Hematopoietic multipotent progenitor cell treated with erythropoietin and hydrocortisone succinate and interleukin-3 and kit ligand, for 4 days (in vitro differentiated cells): Measurements from ENCODE around the gene MBD1.
A peak's percentile ranks its signal among the peaks of the same experiment; 100 is the strongest.
"Not testable (repeated sequence)": the region's sequence is repeated elsewhere in the genome, so short reads cannot be mapped to it uniquely, and the experiment has no call there.

Source experiments
- DNase-seq: peaks from one replicate; pipeline ENCODE4 v3.0.0-alpha.2; 2015

Gene MBD1

DNA sequence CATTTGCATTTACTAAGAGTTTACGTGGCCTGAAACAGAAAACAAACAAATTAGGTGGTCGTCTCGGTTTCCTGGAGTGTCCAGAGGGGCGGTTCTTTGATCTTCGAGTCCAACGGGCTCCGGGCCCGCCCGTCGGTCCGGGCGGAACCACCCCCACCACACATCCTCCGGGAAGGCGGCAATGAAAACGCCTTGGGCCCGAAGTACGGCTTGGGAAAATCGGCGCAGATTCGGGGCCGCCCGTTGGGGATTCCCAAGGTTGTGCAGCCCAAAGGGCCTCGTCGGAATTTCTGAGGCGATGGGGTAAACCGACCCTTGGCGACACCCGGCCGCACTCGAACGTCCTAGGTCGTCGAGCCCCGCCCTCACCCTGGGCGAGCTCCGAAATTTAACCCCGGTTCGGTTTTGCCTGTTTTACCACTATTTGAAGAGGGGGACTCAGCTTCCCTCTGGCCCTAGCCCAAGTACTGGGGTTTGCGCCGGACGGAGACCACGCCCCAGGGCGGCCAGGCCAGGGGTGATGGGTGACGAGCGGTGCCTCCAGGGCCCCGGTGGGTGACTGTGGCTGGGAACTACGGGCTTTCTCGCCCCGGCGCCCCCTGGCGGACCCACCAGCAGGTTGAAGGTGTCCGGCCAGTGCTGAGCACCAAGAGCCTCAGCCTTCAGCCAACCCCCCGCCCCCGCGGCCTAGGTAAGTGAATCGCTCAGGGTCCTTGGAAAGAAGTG lies 13.1 kb downstream of the MBD1 start:
- peak; percentile 91 for DNase-seq

- DNase-seq = peak; percentile 97
Measured at GRCh38 chr18:50266248-50266704, 15.0 kb downstream of the MBD1 start, which contains the start of gene CFAP53. Gene CFAP53, minus strand, starts transcription at chr18:50266495. Its CDS starts 91 bp downstream, at chr18:50266404.

DNA sequence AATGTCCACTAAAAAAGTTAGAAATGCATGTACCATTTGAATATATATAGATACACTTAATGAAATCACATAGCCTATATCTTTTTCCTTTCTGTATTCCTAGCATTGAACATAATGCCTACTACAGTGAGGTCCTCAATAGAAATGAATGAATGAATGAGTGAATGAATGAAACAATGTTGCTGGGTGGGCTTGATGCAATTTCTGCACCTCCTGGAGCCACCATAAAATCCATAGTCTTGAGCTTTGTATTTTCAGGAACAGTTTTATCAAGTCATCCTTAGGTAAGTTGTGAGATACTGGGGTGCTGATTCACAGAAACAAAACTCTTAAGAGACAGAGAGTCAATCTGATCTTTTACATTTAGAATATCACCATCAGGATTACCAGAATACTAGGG lies 18.3 kb downstream of the MBD1 start:
- no peak for DNase-seq

GRCh38 chr18:50250935-50251334 lies 30.4 kb downstream of the MBD1 start:
- DNase-seq = no peak

DNA sequence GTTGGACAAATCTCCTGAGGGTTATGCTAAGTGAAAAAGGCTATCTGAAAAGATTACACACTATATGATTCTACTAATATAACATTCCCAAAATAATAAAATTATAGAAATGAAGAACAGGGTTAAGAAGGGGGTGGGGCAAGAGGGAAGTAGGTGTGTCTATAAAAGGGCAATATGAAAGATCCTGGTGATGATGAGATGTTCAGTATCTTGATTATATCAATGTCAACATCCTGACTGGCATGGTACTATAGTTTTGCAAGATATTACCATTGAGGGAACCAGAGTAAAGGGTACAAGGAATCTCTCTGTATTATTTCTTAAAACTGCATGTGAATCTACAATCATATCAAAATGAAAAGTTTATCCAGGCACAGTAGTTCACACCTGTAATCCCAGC lies 31.7 kb downstream of the MBD1 start:
- DNase-seq = peak; percentile 53

DNA sequence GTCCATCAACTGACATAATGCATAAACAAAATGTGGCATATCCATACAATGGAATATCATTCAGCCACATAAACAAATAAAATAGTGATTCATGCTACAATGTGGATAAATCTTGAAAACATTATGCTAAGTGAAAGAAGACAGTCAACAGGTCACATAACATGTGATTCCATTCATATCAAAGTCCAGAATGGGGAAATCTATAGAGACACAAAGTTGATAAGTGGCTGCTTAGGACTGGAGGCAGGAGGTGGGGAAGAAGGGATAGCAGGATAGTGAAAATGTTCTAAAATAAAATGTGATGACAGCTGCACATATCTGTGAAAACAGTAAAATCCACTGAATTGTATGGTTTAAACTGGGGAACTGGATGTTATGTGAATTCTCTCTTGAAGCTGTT lies 33.8 kb downstream of the MBD1 start:
- DNase-seq = no peak

- DNase-seq = not testable (repeated sequence)
Measured at GRCh38 chr18:50241768-50242167, 39.6 kb downstream of the MBD1 start.

- no peak for DNase-seq
Measured at GRCh38 chr18:50240080-50240563, 41.2 kb downstream of the MBD1 start.

- DNase-seq = no peak
Measured at GRCh38 chr18:50232419-50232818, 48.9 kb downstream of the MBD1 start.

DNA sequence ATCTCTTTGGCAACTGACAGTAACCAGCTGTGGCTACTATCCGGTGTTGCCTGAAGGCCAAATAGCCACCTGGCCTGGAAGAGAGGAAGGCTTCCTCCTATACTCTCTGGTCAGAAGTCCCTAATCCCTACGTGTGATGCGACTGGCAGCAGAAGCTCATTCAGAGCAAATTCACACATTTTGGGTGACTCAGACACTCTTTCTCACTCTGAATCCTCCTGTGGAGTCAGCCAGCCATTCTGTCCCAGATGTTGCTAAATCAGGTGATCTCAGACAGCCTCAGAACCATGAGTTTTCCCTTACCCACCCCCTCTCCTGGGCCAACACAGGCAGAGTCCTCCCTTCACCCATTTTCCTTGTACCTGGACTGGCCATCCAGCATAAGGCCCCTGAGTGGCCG lies 49.7 kb downstream of the MBD1 start:
- no peak for DNase-seq

- not testable (repeated sequence) for DNase-seq
Measured at GRCh38 chr18:50220249-50220648, 61.1 kb downstream of the MBD1 start.
